DOHH2 (cell line): Measurements from ENCODE around the gene ME3.

ENCODE experiments used
- EZH2phosphoT487 ChIP-seq: fragments of 200-600 bp; sonication (generic); IDR thresholded peaks from 2 replicates; pipeline ENCODE4 v1.6.1; 2017; ENCODE audit warnings: borderline replicate concordance, mild to moderate bottlenecking, antibody characterized with exemption, low read length, moderate library complexity, mixed read lengths
- TF ChIP-seq, protein P1 (sequence below): fragments of 200-600 bp; sonication (generic); IDR thresholded peaks from one replicate; pipeline ENCODE4 v1.5.1; 2014; ENCODE audit warnings: antibody characterized with exemption, mild to moderate bottlenecking, low read depth, low read length; ENCODE audit not compliant: poor library complexity, severe bottlenecking

- TF ChIP-seq, protein P1, sequence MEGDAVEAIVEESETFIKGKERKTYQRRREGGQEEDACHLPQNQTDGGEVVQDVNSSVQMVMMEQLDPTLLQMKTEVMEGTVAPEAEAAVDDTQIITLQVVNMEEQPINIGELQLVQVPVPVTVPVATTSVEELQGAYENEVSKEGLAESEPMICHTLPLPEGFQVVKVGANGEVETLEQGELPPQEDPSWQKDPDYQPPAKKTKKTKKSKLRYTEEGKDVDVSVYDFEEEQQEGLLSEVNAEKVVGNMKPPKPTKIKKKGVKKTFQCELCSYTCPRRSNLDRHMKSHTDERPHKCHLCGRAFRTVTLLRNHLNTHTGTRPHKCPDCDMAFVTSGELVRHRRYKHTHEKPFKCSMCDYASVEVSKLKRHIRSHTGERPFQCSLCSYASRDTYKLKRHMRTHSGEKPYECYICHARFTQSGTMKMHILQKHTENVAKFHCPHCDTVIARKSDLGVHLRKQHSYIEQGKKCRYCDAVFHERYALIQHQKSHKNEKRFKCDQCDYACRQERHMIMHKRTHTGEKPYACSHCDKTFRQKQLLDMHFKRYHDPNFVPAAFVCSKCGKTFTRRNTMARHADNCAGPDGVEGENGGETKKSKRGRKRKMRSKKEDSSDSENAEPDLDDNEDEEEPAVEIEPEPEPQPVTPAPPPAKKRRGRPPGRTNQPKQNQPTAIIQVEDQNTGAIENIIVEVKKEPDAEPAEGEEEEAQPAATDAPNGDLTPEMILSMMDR = no peak
- no peak for TF ChIP-seq EZH2phosphoT487
Observed at GRCh38 chr11:86587264-86588193, 84.9 kb downstream of the ME3 start.
